Measurements from ENCODE around the gene CUTC.
"Not testable (repeated sequence)": the region's sequence is repeated elsewhere in the genome, so short reads cannot be mapped to it uniquely, and the experiment has no call there.

Gene CUTC

GRCh38 chr10:99732033-99732842 lies at the start of gene CUTC, which contains the start of gene COX15:
Gene CUTC, plus strand, starts transcription at chr10:99732234. Its CDS starts 115 bp downstream, at chr10:99732349.
Gene COX15, minus strand, starts transcription at chr10:99732127. Its CDS starts 78 bp downstream, at chr10:99732049.
- DNase-seq, result peak; percentile 89 to 94

- DNase-seq, result no peak
Measured at GRCh38 chr10:99682752-99683151, 49.3 kb upstream of the CUTC start.

- DNase-seq, result no peak
Measured at GRCh38 chr10:99685597-99685967, 46.5 kb upstream of the CUTC start.

GRCh38 chr10:99689461-99689860 lies 42.6 kb upstream of the CUTC start:
- DNase-seq, result no peak

- DNase-seq, result no peak
Measured at GRCh38 chr10:99693933-99694583, 38.0 kb upstream of the CUTC start.

- DNase-seq, result no peak
Measured at GRCh38 chr10:99695761-99696160, 36.3 kb upstream of the CUTC start.

- no peak for DNase-seq
Measured at GRCh38 chr10:99698504-99699080, 33.4 kb upstream of the CUTC start.

- DNase-seq, result no peak
Measured at GRCh38 chr10:99700649-99701048, 31.4 kb upstream of the CUTC start.

GRCh38 chr10:99708428-99709012 lies 23.5 kb upstream of the CUTC start:
- no peak for DNase-seq

GRCh38 chr10:99709480-99710229 lies 22.4 kb upstream of the CUTC start:
- no peak for DNase-seq

- DNase-seq, result peak in 1 of 2 donors; percentile 10
Measured at GRCh38 chr10:99711129-99711719, 20.8 kb upstream of the CUTC start.

GRCh38 chr10:99714446-99714845 lies 17.6 kb upstream of the CUTC start:
- no peak for DNase-seq

- no peak for DNase-seq
Measured at GRCh38 chr10:99720387-99720786, 11.6 kb upstream of the CUTC start.

- no peak for DNase-seq
Measured at GRCh38 chr10:99730026-99730425, 2.0 kb upstream of the CUTC start.

- no peak for DNase-seq
Measured at GRCh38 chr10:99731306-99732032, 565 bp upstream of the CUTC start.

- no peak for DNase-seq
Measured at GRCh38 chr10:99733366-99733765, 1.3 kb downstream of the CUTC start.

- not testable (repeated sequence) for DNase-seq
Measured at GRCh38 chr10:99734111-99734510, 2.1 kb downstream of the CUTC start.

- DNase-seq, result no peak
Measured at GRCh38 chr10:99740260-99740659, 8.2 kb downstream of the CUTC start.

GRCh38 chr10:99740933-99741559 lies 9.0 kb downstream of the CUTC start:
- no peak for DNase-seq

- DNase-seq, result no peak
Measured at GRCh38 chr10:99742254-99742653, 10.2 kb downstream of the CUTC start.

- DNase-seq, result no peak
Measured at GRCh38 chr10:99742701-99743100, 10.7 kb downstream of the CUTC start.

All from stimulated activated CD4-positive, alpha-beta T cell treated with anti-CD3 and anti-CD28 coated beads, Interleukin-2, amount 100 ng/mL, for 48 hours (primary cell).